Measurements from ENCODE around the gene MUC20. TPM values are rescaled to one million over a fixed set of nuclear protein-coding genes. Genes with fewer than 3 reads are reported as not detected.

Gene MUC20
- total and polyA plus RNA-seq, 2 of the 13 experiments (the other 11 are each of a cell fraction or from before 2014, with no cell fraction given), result 0.24 to 0.83 TPM

DNA sequence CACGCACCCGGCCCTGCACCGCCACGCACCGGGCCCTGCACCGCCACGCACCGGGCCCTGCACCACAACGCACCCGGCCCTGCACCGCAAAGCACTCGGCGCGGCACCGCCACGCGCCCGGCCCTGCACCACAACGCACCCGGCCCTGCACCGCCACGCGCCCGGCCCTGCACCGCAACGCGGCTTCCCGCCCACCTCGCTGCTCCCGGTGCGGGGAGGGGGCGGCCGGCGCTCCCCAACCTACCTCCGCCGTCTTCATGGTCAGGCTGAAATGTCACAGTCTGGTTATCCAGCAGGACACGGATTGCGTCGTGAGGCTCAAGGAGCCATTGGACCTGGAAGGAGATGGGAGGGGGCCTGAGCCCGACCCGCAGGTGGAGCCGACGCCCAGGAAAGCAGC lies 41.8 kb downstream of the MUC20 start:
- FAIRE-seq (no peak), DNase-seq (ENCODE audit: low spot score) (no peak), ATAC-seq (no peak)
- H3K9ac ChIP-seq (ENCODE audit: insufficient read depth, low read depth, low read length), result no peak overlapping the region
- H3K4me3 ChIP-seq (replicated peaks in 1 of 3; ENCODE audit: insufficient read depth in 1 of 3, low read depth in 2 of 3, low read length in 3 of 3), result no peak overlapping the region
- no peaks in the 10 kb centered on the region for H3K9me3 ChIP-seq (ENCODE audit: low read length)
- WGBS (ENCODE audit: low lambda C conversion rate), result 77% methylated on average over 39 of the region's 43 CpGs
- H3K36me3 ChIP-seq (replicated peaks in 1 of 2; ENCODE audit: control insufficient read depth in 1 of 2, insufficient read depth in 2 of 2, low read length in 2 of 2), result no peaks in the 10 kb centered on the region
- TF ChIP-seq ZNF816 (CRISPR knock-in tag; IDR thresholded peaks at IDR 0.05; ENCODE audit: borderline replicate concordance), result no peak
- TF ChIP-seq KLF9 (CRISPR knock-in tag; IDR thresholded peaks at IDR 0.05; ENCODE audit: low read depth), result no peak
- TF ChIP-seq SNRNP70 (IDR thresholded peaks at IDR 0.05; ENCODE audit: low read depth, low read length), result no peak
- no peak for TF ChIP-seq ZNF34 (CRISPR knock-in tag; IDR thresholded peaks at IDR 0.05; ENCODE audit: borderline replicate concordance)
- POLR2A ChIA-PET, result no interaction called here
- H3K4me1 ChIP-seq (ENCODE audit: insufficient read depth, low read length), result no peaks in the 10 kb centered on the region
- intact Hi-C loops (cut with micrococcal nuclease; ENCODE audit: unreplicated experiment), result no loop called here
- H3K27ac ChIP-seq (ENCODE audit: extremely low read length, insufficient read depth, low read length), result no peak overlapping the region
- H3K4me2 ChIP-seq (ENCODE audit: low read depth, low read length), result no peak overlapping the region
- CTCF ChIA-PET (ENCODE audit: low intra/inter-chr PET ratio, low total read pairs), result no interaction called here
- peaks cover 10 to 52% of the 10 kb centered on the region in 2 experiments; a peak in 4 of 5 replicates for H3K27me3 ChIP-seq (ENCODE audit: control insufficient read depth in 1 of 2, insufficient read depth in 2 of 2, low read length in 2 of 2)
- no peaks in the 10 kb centered on the region for H4K20me1 ChIP-seq (ENCODE audit: insufficient read depth, low read length)
- BruUV-seq (replicated peaks), result no TSS peak
- in situ Hi-C loops (cut with HindIII; ENCODE audit: extremely low pct_ligation_motif_present, low pct_unique_long_range_greater_than_20kb), result no loop called here
- H3K79me2 ChIP-seq (ENCODE audit: insufficient read depth, low read length), result no peaks in the 10 kb centered on the region
- H2AFZ ChIP-seq (ENCODE audit: low read length), result no peak overlapping the region

DNA sequence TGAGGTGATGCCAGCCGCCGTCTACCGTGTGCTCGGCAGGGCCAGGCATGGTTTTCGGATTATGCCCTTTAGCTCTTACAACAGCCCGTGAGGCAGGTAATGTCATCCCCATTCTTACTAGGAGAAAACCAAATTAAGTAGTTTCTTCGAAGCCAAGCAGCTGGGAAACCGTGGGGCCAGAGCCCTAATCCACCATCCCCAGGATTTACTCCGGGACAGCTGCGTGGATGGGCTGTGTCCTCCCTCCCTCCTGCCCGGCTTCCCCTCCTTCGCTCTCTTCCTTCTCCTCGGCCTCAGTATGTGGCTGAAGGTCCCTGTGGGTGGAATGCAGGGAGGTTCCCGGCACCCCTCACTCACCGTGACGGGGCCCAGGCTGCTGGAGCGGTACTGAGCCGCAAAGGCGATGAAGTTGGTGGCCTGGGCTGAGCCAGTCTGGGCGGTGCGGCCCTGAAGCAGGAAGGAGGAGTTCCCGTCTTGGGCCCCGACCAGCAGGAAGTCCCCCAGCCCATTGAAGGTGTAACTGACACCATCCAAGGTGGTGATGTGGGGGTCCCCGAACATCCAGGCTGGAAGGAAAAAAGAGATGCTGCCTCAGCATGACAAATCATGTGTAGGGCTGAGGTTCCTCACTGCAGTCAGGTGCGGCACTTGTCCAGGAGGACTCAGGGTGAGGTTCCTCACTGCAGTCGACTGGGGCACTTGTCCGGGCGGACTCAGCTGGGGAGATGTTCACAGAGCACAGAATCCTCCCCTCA lies 42.5 kb downstream of the MUC20 start:
- H3K79me2 ChIP-seq (ENCODE audit: insufficient read depth, low read length), result no peaks in the 10 kb centered on the region
- intact Hi-C loops (cut with micrococcal nuclease; ENCODE audit: unreplicated experiment) (no loop called here), in situ Hi-C loops (cut with HindIII; ENCODE audit: extremely low pct_ligation_motif_present, low pct_unique_long_range_greater_than_20kb) (no loop called here)
- H3K4me1 ChIP-seq (ENCODE audit: insufficient read depth, low read length), result no peaks in the 10 kb centered on the region
- no peaks in the 10 kb centered on the region for H3K9me3 ChIP-seq (ENCODE audit: low read length)
- ChIA-PET POLR2A (no interaction called here), CTCF (ENCODE audit: low intra/inter-chr PET ratio, low total read pairs) (no interaction called here)
- ATAC-seq (no peak), FAIRE-seq (no peak), DNase-seq (ENCODE audit: low spot score) (no peak)
- H3K27me3 ChIP-seq (ENCODE audit: control insufficient read depth in 1 of 2, insufficient read depth in 2 of 2, low read length in 2 of 2), result peaks cover 10 to 46% of the 10 kb centered on the region in 2 experiments; a peak in 4 of 5 replicates
- no peaks in the 10 kb centered on the region for H3K36me3 ChIP-seq (replicated peaks in 1 of 2; ENCODE audit: control insufficient read depth in 1 of 2, insufficient read depth in 2 of 2, low read length in 2 of 2)
- H3K4me2 ChIP-seq (ENCODE audit: low read depth, low read length), result no peak overlapping the region
- H3K4me3 ChIP-seq (replicated peaks in 1 of 3; ENCODE audit: insufficient read depth in 1 of 3, low read depth in 2 of 3, low read length in 3 of 3), result no peak overlapping the region
- no TSS peak for BruUV-seq (replicated peaks)
- no peaks in the 10 kb centered on the region for H4K20me1 ChIP-seq (ENCODE audit: insufficient read depth, low read length)
- H3K27ac ChIP-seq (ENCODE audit: extremely low read length, insufficient read depth, low read length), result no peak overlapping the region
- WGBS (ENCODE audit: low lambda C conversion rate), result 40% methylated on average over 27 of the region's 28 CpGs
- no peak overlapping the region for H3K9ac ChIP-seq (ENCODE audit: insufficient read depth, low read depth, low read length)
- H2AFZ ChIP-seq (ENCODE audit: low read length), result no peak overlapping the region
- TF ChIP-seq ZBTB20 (CRISPR knock-in tag; IDR thresholded peaks at IDR 0.05; ENCODE audit: borderline replicate concordance, low read depth) (no peak), ZNF746 (CRISPR knock-in tag; IDR thresholded peaks at IDR 0.05) (no peak), PHB2 (IDR thresholded peaks at IDR 0.05; ENCODE audit: partially characterized antibody) (no peak), HMG20B (CRISPR knock-in tag; conservative IDR thresholded peaks at IDR 0.05) (no peak), ZBTB7B (CRISPR knock-in tag; IDR thresholded peaks at IDR 0.05) (no peak), ZFP82 (CRISPR knock-in tag; IDR thresholded peaks at IDR 0.05; ENCODE audit: borderline replicate concordance) (no peak), FOXC1 (CRISPR knock-in tag; IDR thresholded peaks at IDR 0.05; ENCODE audit: borderline replicate concordance) (no peak)
- TF ChIP-seq, protein P1, sequence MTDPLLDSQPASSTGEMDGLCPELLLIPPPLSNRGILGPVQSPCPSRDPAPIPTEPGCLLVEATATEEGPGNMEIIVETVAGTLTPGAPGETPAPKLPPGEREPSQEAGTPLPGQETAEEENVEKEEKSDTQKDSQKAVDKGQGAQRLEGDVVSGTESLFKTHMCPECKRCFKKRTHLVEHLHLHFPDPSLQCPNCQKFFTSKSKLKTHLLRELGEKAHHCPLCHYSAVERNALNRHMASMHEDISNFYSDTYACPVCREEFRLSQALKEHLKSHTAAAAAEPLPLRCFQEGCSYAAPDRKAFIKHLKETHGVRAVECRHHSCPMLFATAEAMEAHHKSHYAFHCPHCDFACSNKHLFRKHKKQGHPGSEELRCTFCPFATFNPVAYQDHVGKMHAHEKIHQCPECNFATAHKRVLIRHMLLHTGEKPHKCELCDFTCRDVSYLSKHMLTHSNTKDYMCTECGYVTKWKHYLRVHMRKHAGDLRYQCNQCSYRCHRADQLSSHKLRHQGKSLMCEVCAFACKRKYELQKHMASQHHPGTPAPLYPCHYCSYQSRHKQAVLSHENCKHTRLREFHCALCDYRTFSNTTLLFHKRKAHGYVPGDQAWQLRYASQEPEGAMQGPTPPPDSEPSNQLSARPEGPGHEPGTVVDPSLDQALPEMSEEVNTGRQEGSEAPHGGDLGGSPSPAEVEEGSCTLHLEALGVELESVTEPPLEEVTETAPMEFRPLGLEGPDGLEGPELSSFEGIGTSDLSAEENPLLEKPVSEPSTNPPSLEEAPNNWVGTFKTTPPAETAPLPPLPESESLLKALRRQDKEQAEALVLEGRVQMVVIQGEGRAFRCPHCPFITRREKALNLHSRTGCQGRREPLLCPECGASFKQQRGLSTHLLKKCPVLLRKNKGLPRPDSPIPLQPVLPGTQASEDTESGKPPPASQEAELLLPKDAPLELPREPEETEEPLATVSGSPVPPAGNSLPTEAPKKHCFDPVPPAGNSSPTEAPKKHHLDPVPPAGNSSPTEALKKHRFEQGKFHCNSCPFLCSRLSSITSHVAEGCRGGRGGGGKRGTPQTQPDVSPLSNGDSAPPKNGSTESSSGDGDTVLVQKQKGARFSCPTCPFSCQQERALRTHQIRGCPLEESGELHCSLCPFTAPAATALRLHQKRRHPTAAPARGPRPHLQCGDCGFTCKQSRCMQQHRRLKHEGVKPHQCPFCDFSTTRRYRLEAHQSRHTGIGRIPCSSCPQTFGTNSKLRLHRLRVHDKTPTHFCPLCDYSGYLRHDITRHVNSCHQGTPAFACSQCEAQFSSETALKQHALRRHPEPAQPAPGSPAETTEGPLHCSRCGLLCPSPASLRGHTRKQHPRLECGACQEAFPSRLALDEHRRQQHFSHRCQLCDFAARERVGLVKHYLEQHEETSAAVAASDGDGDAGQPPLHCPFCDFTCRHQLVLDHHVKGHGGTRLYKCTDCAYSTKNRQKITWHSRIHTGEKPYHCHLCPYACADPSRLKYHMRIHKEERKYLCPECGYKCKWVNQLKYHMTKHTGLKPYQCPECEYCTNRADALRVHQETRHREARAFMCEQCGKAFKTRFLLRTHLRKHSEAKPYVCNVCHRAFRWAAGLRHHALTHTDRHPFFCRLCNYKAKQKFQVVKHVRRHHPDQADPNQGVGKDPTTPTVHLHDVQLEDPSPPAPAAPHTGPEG (CRISPR knock-in tag; IDR thresholded peaks at IDR 0.05), result no peak

Measured in HepG2 (cell line).